Astrocyte of the cerebellum (primary cell): ENCODE results near the gene EPN1.

Experiments
- DNase-seq: peaks from one replicate; pipeline ENCODE4 v3.0.0-alpha.2; 2011; ENCODE audit warnings: low read depth
- H3K4me3 ChIP-seq: 2 replicates; pipeline ENCODE4 v1.5.1; 2011; ENCODE audit warnings: mild to moderate bottlenecking, low read depth, low read length, moderate library complexity
- in situ Hi-C: cut with HindIII; loops from 2 replicates; pipeline ENCODE4 v1.10.0; 2017; ENCODE audit warnings: low sequenced_read_pairs
- TF ChIP-seq, protein P1 (sequence below): IDR thresholded peaks from 2 replicates; pipeline ENCODE4 v1.5.1; 2012; ENCODE audit warnings: low read length, low read depth, moderate library complexity, mild to moderate bottlenecking; ENCODE audit errors: missing control alignments

Gene EPN1

GRCh38 chr19:55655648-55656040, 19.4 kb upstream of the EPN1 start:
- peak overlapping the region; percentile 73 for H3K4me3 ChIP-seq
- in situ Hi-C loops: no loop called here
- DNase-seq: no peak
- TF ChIP-seq, protein P1, sequence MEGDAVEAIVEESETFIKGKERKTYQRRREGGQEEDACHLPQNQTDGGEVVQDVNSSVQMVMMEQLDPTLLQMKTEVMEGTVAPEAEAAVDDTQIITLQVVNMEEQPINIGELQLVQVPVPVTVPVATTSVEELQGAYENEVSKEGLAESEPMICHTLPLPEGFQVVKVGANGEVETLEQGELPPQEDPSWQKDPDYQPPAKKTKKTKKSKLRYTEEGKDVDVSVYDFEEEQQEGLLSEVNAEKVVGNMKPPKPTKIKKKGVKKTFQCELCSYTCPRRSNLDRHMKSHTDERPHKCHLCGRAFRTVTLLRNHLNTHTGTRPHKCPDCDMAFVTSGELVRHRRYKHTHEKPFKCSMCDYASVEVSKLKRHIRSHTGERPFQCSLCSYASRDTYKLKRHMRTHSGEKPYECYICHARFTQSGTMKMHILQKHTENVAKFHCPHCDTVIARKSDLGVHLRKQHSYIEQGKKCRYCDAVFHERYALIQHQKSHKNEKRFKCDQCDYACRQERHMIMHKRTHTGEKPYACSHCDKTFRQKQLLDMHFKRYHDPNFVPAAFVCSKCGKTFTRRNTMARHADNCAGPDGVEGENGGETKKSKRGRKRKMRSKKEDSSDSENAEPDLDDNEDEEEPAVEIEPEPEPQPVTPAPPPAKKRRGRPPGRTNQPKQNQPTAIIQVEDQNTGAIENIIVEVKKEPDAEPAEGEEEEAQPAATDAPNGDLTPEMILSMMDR: no peak

DNA sequence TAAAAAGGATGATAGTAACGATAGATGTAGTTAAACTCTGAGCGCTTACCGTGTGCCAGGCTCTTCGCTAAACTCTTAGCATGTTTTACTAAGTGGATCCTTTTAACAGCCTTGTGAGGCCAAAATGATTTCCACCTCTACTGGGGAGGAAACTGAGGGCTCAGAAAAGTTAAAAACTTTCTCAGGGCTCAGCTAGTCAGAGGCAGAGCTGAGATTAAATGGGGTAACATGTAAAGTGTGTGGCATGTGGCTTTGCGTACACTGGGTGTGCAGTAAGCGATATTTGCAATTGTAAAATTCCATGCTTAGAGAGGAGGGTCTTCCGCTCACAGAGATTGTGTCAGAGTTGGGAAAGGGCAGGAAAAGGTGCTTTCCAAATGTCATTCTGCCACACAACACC, 18.5 kb upstream of the EPN1 start:
- in situ Hi-C loops: no loop called here
- TF ChIP-seq, protein P1: no peak
- peak overlapping the region; percentile 73 for H3K4me3 ChIP-seq
- DNase-seq: no peak

GRCh38 chr19:55656988-55657747, 17.9 kb upstream of the EPN1 start:
- in situ Hi-C loops: no loop called here

GRCh38 chr19:55658846-55659459, 16.1 kb upstream of the EPN1 start:
- TF ChIP-seq, protein P1: no peak
- in situ Hi-C loops: no loop called here
- no peak overlapping the region for H3K4me3 ChIP-seq
- no peak for DNase-seq

More at GRCh38 chr19:55656988-55657747, 17.9 kb upstream of the EPN1 start:
- peak overlapping the region; percentile 73 for H3K4me3 ChIP-seq
- TF ChIP-seq, protein P1: no peak
- DNase-seq: no peak

GRCh38 chr19:55659822-55660221, 15.2 kb upstream of the EPN1 start:
- in situ Hi-C loops: no loop called here
- DNase-seq: no peak
- TF ChIP-seq, protein P1: no peak
- no peak overlapping the region for H3K4me3 ChIP-seq

DNA sequence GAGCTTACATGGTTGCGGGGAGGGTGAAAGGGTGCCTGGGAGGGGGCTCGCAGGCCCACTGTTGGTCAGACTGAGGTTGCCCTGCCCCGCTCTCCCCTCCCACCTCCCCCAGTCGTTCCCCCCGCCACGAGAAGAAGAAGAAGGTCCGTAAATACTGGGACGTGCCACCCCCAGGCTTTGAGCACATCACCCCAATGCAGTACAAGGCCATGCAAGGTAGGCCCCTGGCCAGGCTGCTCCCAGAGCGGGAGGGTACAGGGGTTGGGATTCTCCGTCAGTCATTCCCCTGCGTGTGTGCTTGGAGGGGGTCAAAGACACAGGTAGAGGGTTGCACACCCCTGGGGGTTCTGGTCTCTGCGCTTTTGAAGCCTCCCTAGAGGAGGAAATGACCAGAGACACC, 14.6 kb upstream of the EPN1 start:
- H3K4me3 ChIP-seq: no peak overlapping the region
- DNase-seq: no peak
- in situ Hi-C loops: no loop called here
- TF ChIP-seq, protein P1: no peak
